Aorta (tissue), 5 donors: ENCODE measurements around the gene NDC1. TPM values are rescaled to one million over a fixed set of nuclear protein-coding genes. Genes with fewer than 3 reads are reported as not detected.

Source experiments
- ATAC-seq: fragments of 200-7000 bp; cut with Tn5 transposase; one replicate; pipeline ENCODE4 v1.9.1; 2022; ENCODE audit warnings: moderate library complexity; ENCODE audit not compliant: low FRiP score
- DNase-seq, 2 donors: peaks; one replicate each; pipeline ENCODE4 v3.0.0-alpha.2; 2020
- H3K27ac ChIP-seq, 2 donors: one replicate each; pipeline ENCODE4 v1.5.1; 2013; ENCODE audit warnings: low read length in 2 of 2, mild to moderate bottlenecking in 2 of 2, moderate library complexity in 2 of 2, control low read depth in 1 of 2, inconsistent platforms in 1 of 2, low read depth in 1 of 2
- H3K27me3 ChIP-seq, 2 donors: one replicate each; pipeline ENCODE4 v1.6.1; 2013; ENCODE audit warnings: control low read depth in 1 of 2, low read length in 1 of 2, mild to moderate bottlenecking in 1 of 2, moderate library complexity in 1 of 2; ENCODE audit not compliant: insufficient read depth in 2 of 2, control insufficient read depth in 1 of 2
- H3K36me3 ChIP-seq, 2 donors: one replicate each; pipeline ENCODE4 v1.6.1; 2013; ENCODE audit warnings: control low read depth in 1 of 2, low read length in 1 of 2, mild to moderate bottlenecking in 1 of 2; ENCODE audit not compliant: insufficient read depth in 2 of 2, control insufficient read depth in 1 of 2
- H3K4me1 ChIP-seq, 2 donors: one replicate each; pipeline ENCODE4 v1.6.1; 2013; ENCODE audit warnings: low read length in 2 of 2, control low read depth in 1 of 2, mild to moderate bottlenecking in 1 of 2, moderate library complexity in 1 of 2; ENCODE audit not compliant: insufficient read depth in 2 of 2, control insufficient read depth in 1 of 2
- H3K4me3 ChIP-seq, 2 donors: one replicate each; pipeline ENCODE4 v1.5.1; 2013; ENCODE audit warnings: low read length in 2 of 2, control low read depth in 1 of 2, mild to moderate bottlenecking in 1 of 2
- H3K9me3 ChIP-seq: one replicate; pipeline ENCODE4 v1.6.1; 2013; ENCODE audit warnings: mild to moderate bottlenecking, low read length; ENCODE audit not compliant: control insufficient read depth
- WGBS, 2 donors: extraction: QIAGEN DNeasy Blood & Tissue Kit; methylation state at CpG; one replicate each; pipeline ENCODE4 v1.1.7; 2013; 5-methylcytosine and 5-hydroxymethylcytosine counted together
- intact Hi-C, 2 donors: fragments of 100-400 bp; cut with DNase I; formaldehyde crosslinking; loops; one replicate each; pipeline versions ENCODE4 v1.14.2 to v1.15.0; 2022
- polyA plus RNA-seq, 2 donors: library from polyadenylated mRNA; stranded (reverse); fragments of 200-250 nt; gene quantifications; one replicate each; pipeline ENCODE4 v1.2.3, GENCODE V29; 2013
- total RNA-seq, 2 donors: library from RNA; stranded (reverse); fragmentation: NEBNext Ultra II Directional; extraction: Animal tissue kit (Norgen Biotek cat#: 25700); gene quantifications; one replicate each; pipeline ENCODE4 v1.2.1, GENCODE V29; 2021
- donor health status: healthy with polysubstance abuse.
- donor health status: Bipolar disorder and iron deficiency.
- donor health status: DM: no; HTN: no; CAD: no.
- donor health status: DM: no; HTN: no; CAD: no.
- donor health status: DM: yes; HTN: yes; CAD: no.

Gene NDC1
- total and polyA plus RNA-seq, 4 donors: 2.6 to 6.9 (median 5.1) TPM

DNA sequence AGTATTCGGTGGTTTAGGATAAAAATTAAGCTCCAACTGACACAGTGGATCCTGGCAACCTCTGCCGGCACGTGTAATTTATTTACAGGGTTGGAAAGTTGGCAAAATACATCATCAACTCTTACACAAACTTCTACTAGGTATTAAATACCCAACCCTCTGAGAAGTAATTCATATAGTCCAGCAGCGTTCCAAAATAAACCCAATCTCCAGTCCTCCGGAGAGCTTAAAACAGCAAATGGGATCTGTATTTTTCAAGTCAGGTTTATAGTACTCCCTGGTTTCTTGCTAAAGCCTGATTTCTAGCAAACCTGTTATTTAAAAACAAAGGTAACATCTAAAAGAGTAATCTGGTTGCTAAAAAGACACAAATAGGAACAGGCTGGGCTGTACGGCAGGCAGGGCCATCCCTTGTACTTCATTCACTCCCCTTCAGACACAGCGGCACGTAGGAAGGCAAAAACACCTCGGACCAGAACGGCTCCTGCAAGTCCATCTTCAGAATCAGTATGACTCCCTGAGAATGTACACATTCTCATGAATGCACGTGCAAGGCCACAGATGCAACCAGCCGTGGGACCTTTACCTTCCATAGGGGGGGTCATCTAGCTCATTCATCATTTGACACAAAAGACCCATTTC lies 107.8 kb downstream of the NDC1 start:
- H3K9me3 ChIP-seq: no peaks in the 10 kb centered on the region
- intact Hi-C loops: no loop called here
- no peaks in the 10 kb centered on the region for H3K4me1 ChIP-seq
- no peak overlapping the region for H3K27ac ChIP-seq
- ATAC-seq: no peak
- no peak overlapping the region for H3K4me3 ChIP-seq
- WGBS, 2 donors: 40 to 51% methylated on average over 12 of the region's 12 CpGs
- DNase-seq: no peak
- no peaks in the 10 kb centered on the region for H3K36me3 ChIP-seq
- no peaks in the 10 kb centered on the region for H3K27me3 ChIP-seq

DNA sequence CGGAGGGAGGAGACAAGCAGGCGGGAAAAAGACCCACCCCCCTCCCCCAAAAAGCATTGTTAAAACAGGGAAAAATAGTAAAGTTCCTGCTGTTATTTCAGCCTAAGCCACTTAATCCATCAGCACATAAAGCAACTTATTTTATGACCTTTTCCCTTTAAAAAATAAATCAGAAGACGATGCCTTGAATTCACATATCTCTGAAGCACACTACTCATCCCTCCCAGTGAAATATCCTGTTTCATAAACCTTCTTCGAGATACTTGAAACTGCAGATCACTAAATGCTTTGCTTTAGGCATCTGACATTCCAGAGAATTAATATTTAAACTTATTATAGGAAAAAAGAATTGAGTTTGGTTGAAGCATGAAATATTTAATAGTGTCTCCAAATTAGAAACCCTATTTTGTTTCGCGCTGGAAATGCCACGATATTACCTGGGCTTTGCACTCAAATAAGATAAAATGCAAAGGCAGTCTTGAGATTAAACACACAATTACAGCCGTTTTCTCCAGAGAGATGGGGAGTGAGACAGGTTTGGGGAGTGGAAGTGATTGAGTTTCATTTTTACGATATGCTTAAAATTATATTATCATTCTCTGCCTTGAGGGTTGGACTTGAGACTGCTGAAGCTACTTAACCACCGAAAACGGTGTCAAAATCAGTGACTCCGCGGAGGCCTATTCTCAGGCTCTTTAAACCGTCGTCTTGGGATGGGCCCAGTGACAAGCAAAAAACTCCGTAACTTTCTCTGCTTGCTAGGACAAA lies 108.5 kb downstream of the NDC1 start:
- Histone ChIP-seq H3K27me3 (no peaks in the 10 kb centered on the region), H3K27ac (no peak overlapping the region), H3K9me3 (no peaks in the 10 kb centered on the region), H3K4me3 (no peak overlapping the region), H3K36me3 (no peaks in the 10 kb centered on the region), H3K4me1 (no peaks in the 10 kb centered on the region)
- ATAC-seq (no peak), DNase-seq (no peak)
- intact Hi-C loops: no loop called here
- WGBS, 2 donors: 67 to 76% methylated on average over 16 of the region's 16 CpGs

DNA sequence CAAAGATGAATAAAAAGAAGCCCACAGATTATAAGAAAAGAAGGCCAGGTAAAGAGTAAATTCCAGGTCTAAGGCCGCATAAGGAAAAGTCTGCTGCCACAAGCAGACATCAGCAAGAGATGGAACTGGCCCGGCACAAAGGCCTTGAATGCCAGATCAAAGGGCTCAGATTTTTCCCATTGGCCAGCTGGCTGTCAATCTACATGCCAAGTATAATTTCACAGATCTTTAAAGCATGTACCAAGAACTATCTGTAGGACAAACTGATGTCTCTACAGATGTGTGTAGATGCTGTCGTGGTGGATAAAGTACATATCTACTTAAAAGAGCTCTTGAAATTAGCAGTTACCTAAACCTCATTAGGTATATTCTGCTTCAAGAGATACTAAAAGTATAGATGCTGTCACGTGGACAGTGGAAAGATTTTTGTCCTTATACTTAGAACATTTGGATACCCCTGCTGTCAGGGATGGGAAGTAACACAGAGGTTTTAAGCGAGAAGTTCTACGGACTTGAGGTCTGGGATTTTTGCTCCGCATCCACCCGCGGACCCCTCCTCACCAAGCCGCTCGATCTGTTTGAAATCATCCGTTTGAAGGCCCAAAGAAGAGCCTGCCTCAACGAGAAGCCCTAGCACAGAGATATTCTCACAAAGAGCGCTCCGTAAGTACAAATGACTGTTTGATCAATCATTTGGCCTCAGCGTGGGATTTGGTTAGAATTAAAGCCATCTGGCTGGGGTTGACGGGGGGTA lies 109.2 kb downstream of the NDC1 start:
- Histone ChIP-seq H3K27me3 (no peaks in the 10 kb centered on the region), H3K27ac (no peak overlapping the region), H3K4me3 (no peak overlapping the region), H3K36me3 (no peaks in the 10 kb centered on the region), H3K4me1 (no peaks in the 10 kb centered on the region), H3K9me3 (no peaks in the 10 kb centered on the region)
- ATAC-seq (no peak), DNase-seq (no peak)
- intact Hi-C loops: no loop called here
- 79 to 87% methylated on average over 17 of the region's 17 CpGs for WGBS, 2 donors

GRCh38 chr1:53728196-53728595 lies 109.9 kb downstream of the NDC1 start:
- WGBS, 2 donors: 85 to 88% methylated on average over 1 of the region's 1 CpG
- ATAC-seq (no peak), DNase-seq (no peak)
- Histone ChIP-seq H3K9me3 (no peaks in the 10 kb centered on the region), H3K27me3 (no peaks in the 10 kb centered on the region), H3K4me3 (no peak overlapping the region), H3K36me3 (no peaks in the 10 kb centered on the region), H3K27ac (no peak overlapping the region), H3K4me1 (no peaks in the 10 kb centered on the region)
- intact Hi-C loops: no loop called here

DNA sequence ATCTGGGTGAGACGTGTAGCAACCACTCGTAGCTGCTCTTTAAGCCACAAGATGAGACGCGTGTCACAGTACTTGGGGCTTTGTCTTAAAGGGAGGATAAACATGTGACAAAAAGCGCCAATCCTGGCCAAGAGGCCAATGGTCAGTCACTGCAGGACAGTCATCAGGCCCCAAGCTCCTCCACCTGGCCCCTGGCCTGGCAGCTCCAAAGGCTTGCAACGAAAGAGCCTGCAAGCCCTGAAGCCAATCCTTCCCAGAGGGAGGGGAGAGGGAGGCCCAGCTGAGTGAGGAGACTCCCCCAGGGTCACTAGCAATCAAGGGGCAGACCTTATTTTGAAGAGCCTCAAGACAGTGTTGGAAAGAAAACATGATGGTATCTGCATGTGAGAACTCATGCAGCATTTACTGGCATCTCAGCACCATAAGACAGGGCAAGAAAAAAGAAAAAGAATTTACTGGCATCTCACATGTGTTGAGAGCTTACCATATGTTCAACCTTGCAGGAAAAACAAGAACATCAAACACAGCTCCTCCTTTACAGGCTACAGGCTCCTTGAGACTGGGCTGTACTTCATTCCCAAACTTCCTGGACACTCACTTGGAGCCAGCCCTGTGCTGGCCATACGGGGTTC lies 110.5 kb downstream of the NDC1 start:
- H3K27me3 ChIP-seq: no peaks in the 10 kb centered on the region
- H3K4me3 ChIP-seq: no peak overlapping the region
- no peaks in the 10 kb centered on the region for H3K36me3 ChIP-seq
- intact Hi-C loops: no loop called here
- H3K27ac ChIP-seq: no peak overlapping the region
- no peak for DNase-seq
- no peak for ATAC-seq
- WGBS, 2 donors: 97 to 98% methylated on average over 7 of the region's 7 CpGs
- no peaks in the 10 kb centered on the region for H3K9me3 ChIP-seq
- H3K4me1 ChIP-seq: no peaks in the 10 kb centered on the region

DNA sequence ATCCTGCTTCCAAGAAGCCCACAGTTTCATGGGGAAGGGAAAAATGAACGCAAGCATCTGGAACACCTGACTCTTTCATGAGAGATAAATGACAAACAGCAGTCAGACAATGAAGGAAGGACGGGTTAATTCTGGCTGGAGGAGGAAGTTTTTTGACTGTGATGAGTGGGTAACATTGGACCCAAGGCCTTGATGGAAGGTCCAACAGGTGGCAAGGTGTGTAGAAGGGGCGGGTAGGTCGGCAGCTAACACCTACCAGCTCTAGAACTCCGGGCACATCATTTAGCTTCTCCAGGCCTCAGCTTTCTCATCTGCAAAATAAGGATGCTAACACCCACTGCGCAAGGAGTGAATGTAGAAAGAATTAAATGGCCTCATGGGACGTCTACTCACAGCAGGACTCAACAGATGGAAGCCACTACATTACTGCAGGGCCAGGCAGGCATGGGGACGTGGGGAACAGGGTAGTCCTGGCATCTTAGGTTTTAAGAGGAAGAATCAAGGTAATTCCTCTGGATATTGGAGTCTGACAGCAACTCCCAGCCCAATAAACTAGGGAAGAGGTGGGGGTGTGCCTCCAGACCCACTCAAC lies 112.0 kb downstream of the NDC1 start:
- Histone ChIP-seq H3K27ac (no peak overlapping the region), H3K36me3 (no peaks in the 10 kb centered on the region), H3K9me3 (no peaks in the 10 kb centered on the region), H3K4me1 (no peaks in the 10 kb centered on the region), H3K27me3 (no peaks in the 10 kb centered on the region), H3K4me3 (no peak overlapping the region)
- DNase-seq: no peak
- WGBS, 2 donors: 92 to 96% methylated on average over 8 of the region's 8 CpGs
- intact Hi-C loops: no loop called here
- ATAC-seq: no peak

- intact Hi-C loops: no loop called here
- WGBS, 2 donors: 51 to 55% methylated on average over 6 of the region's 6 CpGs
- ATAC-seq (no peak), DNase-seq (no peak)
- Histone ChIP-seq H3K27me3 (no peaks in the 10 kb centered on the region), H3K4me1 (no peaks in the 10 kb centered on the region), H3K4me3 (no peak overlapping the region), H3K27ac (no peak overlapping the region), H3K36me3 (no peaks in the 10 kb centered on the region), H3K9me3 (no peaks in the 10 kb centered on the region)
Measured at GRCh38 chr1:53725238-53725689, 112.8 kb downstream of the NDC1 start.

- no peak for ATAC-seq
- Histone ChIP-seq H3K27ac (no peak overlapping the region), H3K9me3 (no peaks in the 10 kb centered on the region), H3K27me3 (no peaks in the 10 kb centered on the region), H3K4me3 (no peak overlapping the region), H3K4me1 (no peaks in the 10 kb centered on the region), H3K36me3 (no peaks in the 10 kb centered on the region)
- intact Hi-C loops: no loop called here
- 3 to 8% methylated on average over 1 of the region's 1 CpG for WGBS, 2 donors
- no peak for DNase-seq
Measured at GRCh38 chr1:53722025-53722424, 116.1 kb downstream of the NDC1 start.
